Subcutaneous adipose tissue (tissue), 4 donors: Measurements from ENCODE around the gene ZNF451. TPM values are rescaled to one million over a fixed set of nuclear protein-coding genes. Genes with fewer than 3 reads are reported as not detected.

Experiments
- CTCF ChIP-seq: fragments of 450-650 bp; IDR thresholded peaks from one replicate; pipeline ENCODE4 v1.5.1; 2016; ENCODE audit warnings: low read depth, mild to moderate bottlenecking, control low read depth, antibody characterized with exemption, moderate library complexity
- total RNA-seq, 4 donors: library from RNA; depleted of rRNA; stranded (reverse); fragments of >200 nt; gene quantifications; one replicate each; pipeline ENCODE4 v1.1.0, GENCODE V29; 2016

Gene ZNF451
- total RNA-seq, 4 donors from 2014 or later = 64.3 to 83.5 (median 73.8) TPM

GRCh38 chr6:57210060-57210459 is 120.1 kb downstream of the ZNF451 start:
- TF ChIP-seq CTCF = no peak

GRCh38 chr6:57215260-57215659 is 125.3 kb downstream of the ZNF451 start:
- TF ChIP-seq CTCF = no peak

GRCh38 chr6:57216235-57217101 is 126.5 kb downstream of the ZNF451 start:
- no peak for TF ChIP-seq CTCF

GRCh38 chr6:57217270-57217669 is 127.3 kb downstream of the ZNF451 start:
- TF ChIP-seq CTCF = no peak

Other genes with a start within 250 kb of the ZNF451 start
- 1 to 10 TPM in 2 of 4 donors, under 1 TPM in 1, not detected in 1; 0.98 to 1.8 (median 1.5) TPM for gene BEND6, start 135.1 kb upstream of the ZNF451 start, total RNA-seq
- gene KIAA1586, start 43.5 kb upstream of the ZNF451 start, total RNA-seq = 10 to 100 TPM in 3 of 4 donors, 1 to 10 TPM in 1; 9.4 to 12.2 (median 11.6) TPM
- 1 to 10 TPM; 3.0 to 5.9 (median 3.8) TPM for gene BAG2, start 82.1 kb downstream of the ZNF451 start, total RNA-seq
- gene RAB23, start 132.1 kb downstream of the ZNF451 start, total RNA-seq = 10 to 100 TPM in 2 of 4 donors, 1 to 10 TPM in 2; 6.8 to 24.6 (median 11.3) TPM
- 10 to 100 TPM in 3 of 4 donors, 1 to 10 TPM in 1; 5.7 to 11.0 (median 10.5) TPM for gene PRIM2, start 227.4 kb downstream of the ZNF451 start, total RNA-seq